GM18867 (cell line): ENCODE measurements around the gene TGFBR3L.
"Not testable (repeated sequence)": the region's sequence is repeated elsewhere in the genome, so short reads cannot be mapped to it uniquely, and the experiment has no call there.

ENCODE experiments used
- ATAC-seq: cut with Tn5 transposase; IDR thresholded peaks from one replicate; pipeline ENCODE4 v1.9.1; 2021; ENCODE audit warnings: mild to moderate bottlenecking, moderate library complexity; ENCODE audit not compliant: unreplicated experiment

Gene TGFBR3L

GRCh38 chr19:7879111-7879807, 35.4 kb upstream of the TGFBR3L start:
- ATAC-seq: no peak

- ATAC-seq: no peak
These were observed 34.8 kb upstream of the TGFBR3L start for GRCh38 chr19:7879836-7880235.

GRCh38 chr19:7881910-7882309, 32.7 kb upstream of the TGFBR3L start:
- ATAC-seq: no peak

DNA sequence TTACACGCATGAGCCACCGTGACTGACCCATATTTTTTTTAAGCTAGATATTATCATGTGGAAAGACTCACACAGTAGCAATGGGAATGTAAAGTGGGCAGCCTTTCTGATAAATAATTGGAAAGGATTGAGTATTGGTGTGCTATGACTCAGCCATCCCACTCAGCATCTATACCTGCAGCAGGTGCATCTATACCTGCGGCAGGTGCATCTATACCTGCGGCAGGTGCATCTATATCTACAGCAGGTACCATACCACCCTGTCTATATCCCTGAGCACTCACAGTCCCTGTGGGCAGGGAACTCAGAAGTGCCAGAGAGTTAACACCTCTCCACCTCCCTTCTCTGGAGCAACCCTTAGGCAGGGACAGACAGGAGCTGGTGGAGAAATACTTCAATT, 31.5 kb upstream of the TGFBR3L start:
- ATAC-seq: no peak

- ATAC-seq: no peak
These were observed 30.6 kb upstream of the TGFBR3L start for GRCh38 chr19:7883796-7884570.

DNA sequence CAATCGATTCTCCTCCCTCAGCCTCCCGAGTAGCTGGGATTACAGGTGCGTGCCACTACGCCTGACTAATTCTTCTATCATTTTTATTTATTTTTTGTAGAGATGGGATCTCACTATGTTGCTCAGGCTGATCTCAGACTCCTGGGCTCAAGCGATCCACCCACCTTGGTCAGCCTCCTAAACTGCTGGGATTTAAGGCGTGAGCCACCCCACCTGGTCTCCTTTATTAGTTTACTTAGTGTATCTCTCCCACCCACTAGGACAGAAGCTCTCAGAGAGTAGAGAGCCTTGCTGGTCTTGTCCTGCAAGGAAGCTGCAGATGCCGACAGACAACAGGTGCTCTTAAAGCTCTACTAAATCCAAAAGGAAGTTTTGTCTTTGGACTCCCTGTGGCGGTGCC, 28.8 kb upstream of the TGFBR3L start:
- no peak for ATAC-seq

GRCh38 chr19:7887408-7888144, 27.1 kb upstream of the TGFBR3L start:
- ATAC-seq: no peak

DNA sequence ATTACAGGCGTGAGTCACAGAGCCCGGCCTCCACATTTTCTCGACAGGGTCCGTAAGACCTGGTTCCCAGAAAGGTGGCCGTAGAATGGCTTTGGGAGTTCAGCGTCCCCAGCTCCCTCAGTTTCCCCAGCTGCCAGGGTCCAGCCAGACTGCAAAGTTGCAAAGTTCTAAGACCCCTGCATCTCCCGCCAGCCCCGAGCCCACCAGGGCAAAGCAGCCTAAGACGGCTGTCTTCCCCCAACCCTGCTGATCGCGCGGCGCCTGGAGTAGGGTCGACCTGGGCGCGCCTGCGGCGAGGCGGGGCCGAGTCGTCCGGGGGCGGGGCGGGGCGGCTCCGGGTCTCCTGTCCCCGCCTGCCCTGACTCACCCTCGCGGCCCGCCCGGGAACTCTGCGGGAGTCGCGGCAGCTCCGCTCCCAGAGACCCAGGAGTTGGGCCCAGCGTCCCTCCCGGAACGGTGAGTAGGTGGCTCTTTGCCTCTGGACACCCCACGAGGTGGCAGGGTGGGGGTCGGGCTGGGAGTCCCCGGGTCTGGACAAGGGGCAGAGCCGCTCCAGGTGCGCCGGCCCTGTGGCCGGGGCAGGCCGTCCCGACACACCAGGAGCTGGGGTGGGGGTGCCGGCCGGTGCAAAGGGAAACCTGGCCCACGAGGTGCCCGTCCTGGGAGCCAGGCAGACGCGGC, 26.3 kb upstream of the TGFBR3L start, which contains the start of gene LRRC8E:
Gene LRRC8E (plus strand): TSS at position 366 of the 681 bp plus-strand sequence. CDS start 7,094 bp downstream, outside the sequence.
- ATAC-seq: no peak

- no peak for ATAC-seq
These were observed 25.8 kb upstream of the TGFBR3L start for GRCh38 chr19:7888826-7889217.

DNA sequence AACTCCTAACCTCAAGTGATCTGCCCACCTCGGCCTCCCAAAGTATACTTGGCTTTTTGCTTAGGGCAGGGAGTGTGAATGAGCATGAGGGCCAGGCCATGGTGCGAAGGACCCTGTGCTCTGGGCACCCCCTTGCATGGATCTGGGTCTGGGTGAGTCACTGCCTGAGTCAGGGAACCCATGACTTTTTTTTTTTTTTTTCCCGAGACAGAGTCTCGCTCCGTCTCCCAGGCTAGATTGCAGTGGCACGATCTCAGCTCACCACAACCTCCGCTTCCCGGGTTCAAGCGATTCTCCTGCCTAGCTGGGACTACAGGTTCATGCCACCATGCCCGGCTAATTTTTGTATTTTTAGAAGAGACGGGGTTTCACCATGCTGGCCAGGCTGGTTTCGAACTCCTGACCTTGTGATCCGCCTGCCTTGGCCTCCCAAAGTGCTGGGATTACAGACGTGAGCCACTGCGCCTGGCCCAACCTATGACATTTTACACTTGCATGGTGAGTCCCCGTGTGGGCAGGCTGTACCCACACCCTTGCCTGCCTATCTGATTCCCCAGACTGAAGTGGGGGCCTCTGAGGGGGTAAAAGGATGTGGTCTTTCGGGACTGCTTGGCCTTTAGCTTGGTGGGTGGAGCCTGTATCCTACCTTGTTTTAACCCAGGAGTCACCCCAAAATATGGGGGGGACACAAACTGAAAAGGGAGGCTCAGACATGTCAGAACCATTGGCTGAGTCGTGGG, 21.1 kb upstream of the TGFBR3L start:
- not testable (repeated sequence) for ATAC-seq

- no peak for ATAC-seq
These were observed 19.9 kb upstream of the TGFBR3L start for GRCh38 chr19:7894612-7895309.

GRCh38 chr19:7895565-7895964, 19.1 kb upstream of the TGFBR3L start:
- no peak for ATAC-seq

DNA sequence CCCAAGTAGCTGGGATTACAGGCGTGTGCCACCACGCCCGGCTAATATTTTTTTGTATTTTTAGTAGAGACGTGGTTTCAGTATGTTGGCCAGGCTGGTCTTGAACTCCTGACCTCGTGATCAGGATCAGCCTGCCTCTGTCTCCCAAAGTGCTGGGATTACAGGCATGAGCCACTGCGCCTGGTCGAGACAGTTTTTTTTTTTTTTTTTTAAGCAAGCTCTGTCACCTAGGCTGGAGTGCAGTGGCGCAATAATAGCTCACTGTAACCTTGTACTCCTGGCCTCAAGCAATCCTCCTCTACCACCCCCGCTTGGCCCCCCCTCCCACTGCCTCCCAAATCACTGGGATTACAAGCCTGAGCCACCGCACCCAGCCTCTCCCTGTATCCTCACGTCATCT, 17.3 kb upstream of the TGFBR3L start:
- no peak for ATAC-seq

DNA sequence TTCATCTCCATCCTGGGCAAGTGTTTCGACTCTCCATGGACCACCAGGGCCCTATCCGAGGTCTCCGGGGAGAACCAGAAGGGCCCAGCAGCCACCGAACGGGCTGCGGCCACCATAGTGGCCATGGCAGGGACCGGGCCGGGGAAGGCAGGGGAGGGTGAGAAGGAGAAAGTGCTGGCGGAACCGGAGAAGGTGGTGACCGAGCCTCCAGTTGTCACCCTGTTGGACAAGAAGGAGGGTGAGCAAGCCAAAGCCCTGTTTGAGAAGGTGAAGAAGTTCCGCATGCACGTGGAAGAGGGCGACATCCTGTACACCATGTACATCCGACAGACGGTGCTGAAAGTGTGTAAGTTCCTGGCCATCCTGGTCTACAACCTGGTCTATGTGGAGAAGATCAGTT, 15.7 kb upstream of the TGFBR3L start:
- no peak for ATAC-seq

GRCh38 chr19:7899751-7900378, 14.8 kb upstream of the TGFBR3L start:
- ATAC-seq: no peak

DNA sequence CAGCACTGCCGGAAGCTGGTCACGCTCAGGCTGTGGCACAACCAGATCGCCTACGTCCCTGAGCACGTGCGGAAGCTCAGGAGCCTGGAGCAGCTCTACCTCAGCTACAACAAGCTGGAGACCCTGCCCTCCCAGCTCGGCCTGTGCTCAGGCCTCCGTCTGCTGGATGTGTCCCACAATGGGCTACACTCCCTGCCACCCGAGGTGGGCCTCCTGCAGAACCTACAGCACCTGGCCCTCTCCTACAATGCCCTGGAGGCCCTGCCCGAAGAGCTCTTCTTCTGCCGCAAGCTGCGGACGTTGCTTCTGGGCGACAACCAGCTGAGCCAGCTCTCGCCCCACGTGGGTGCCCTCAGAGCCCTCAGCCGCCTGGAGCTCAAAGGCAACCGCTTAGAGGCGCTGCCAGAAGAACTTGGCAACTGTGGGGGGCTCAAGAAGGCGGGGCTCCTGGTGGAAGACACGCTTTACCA, 14.2 kb upstream of the TGFBR3L start:
- no peak for ATAC-seq

DNA sequence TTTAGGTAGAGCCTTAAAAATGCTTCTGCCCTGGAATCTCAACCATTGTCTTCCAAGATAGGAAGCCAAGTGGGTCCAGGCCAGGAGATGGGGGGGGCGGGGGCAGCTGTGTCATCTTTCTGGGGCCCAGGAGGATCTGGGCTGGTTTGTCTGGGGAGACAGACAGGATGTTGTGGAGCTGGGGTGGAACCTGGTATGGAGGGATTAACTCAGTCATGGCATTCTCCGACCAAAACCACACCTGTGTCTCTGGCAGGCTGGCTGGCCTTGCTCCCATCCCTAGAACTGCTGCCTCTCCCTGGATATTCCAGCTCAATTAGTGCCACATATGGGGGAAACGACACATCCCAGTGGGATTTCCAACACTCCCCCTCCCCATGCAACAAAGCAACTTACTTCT, 13.7 kb upstream of the TGFBR3L start:
- no peak for ATAC-seq

DNA sequence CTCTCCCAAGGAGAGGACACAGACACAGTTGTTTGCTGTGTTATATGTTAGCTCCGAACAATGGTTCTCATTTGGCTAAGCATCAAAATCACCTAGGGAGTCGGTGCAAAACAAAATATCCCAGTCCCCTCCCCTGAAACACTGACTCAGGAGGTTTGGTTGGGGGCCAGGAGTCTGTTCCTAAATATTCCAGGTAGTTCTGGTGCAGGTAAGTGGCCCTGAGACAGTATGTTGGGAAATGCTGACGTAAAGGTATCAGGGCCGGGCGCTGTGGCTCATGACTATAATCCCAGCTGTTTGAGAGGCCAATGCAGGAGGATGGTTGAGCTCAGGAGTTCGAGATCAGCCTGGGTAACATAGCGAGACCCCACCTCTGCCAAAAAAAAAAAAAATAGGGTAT, 13.3 kb upstream of the TGFBR3L start:
- ATAC-seq: no peak

DNA sequence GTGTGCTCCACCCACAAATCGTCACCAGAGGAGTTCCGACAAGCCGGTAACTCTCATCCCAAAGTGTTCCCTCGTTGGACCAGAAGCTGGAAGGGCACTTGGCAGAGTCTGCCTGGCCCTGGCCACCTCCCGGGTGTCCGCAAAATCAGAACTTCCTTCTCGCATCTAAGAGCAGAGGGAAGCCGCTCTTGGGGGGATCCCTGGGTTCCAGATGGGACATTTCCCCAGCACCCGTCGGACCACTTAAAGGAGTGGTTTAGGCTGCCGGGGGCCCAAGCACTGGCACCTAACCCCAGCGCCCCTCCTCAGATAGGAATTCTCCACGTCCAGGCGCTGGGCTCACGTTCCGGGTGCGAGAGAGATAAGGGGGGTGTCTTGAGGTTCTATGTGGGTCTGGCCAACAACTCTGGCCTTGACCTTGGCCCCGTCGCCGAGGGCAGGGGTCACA, 11.8 kb upstream of the TGFBR3L start:
- ATAC-seq: no peak
